MM.1S (cell line): ENCODE measurements around the gene ERCC6L2.

Experiments used
- DNase-seq: peaks from one replicate; pipeline ENCODE4 v3.0.0-alpha.2; 2015
- H2AFZ ChIP-seq: fragments of 300-600 bp; sonication (generic); 2 replicates; pipeline ENCODE4 v1.6.0; 2016; ENCODE audit warnings: antibody characterized with exemption, low read length
- H3F3A ChIP-seq: fragments of 300-600 bp; sonication (generic); 2 replicates; pipeline ENCODE4 v1.6.1; 2016; ENCODE audit warnings: mild to moderate bottlenecking, antibody characterized with exemption, low read length, moderate library complexity, mixed read lengths; ENCODE audit not compliant: insufficient read depth
- H3K27ac ChIP-seq: fragments of 300-600 bp; sonication (generic); 2 replicates; pipeline ENCODE4 v1.5.1; 2016; ENCODE audit warnings: mild to moderate bottlenecking, low read length
- H3K27me3 ChIP-seq: fragments of 300-600 bp; sonication (generic); replicated peaks from 2 replicates; pipeline ENCODE4 v1.6.0; 2016; ENCODE audit warnings: low read length; ENCODE audit not compliant: insufficient read depth
- H3K36me3 ChIP-seq: fragments of 300-600 bp; sonication (generic); replicated peaks from 2 replicates; pipeline ENCODE4 v1.6.1; 2016; ENCODE audit warnings: mild to moderate bottlenecking, low read length, mixed read lengths; ENCODE audit not compliant: insufficient read depth
- H3K4me1 ChIP-seq: fragments of 300-600 bp; sonication (generic); 2 replicates; pipeline ENCODE4 v1.6.1; 2016; ENCODE audit warnings: low read length, mixed read lengths
- H3K4me2 ChIP-seq: fragments of 300-600 bp; sonication (generic); 2 replicates; pipeline ENCODE4 v1.6.0; 2016; ENCODE audit warnings: low read depth, low read length
- H3K4me3 ChIP-seq: fragments of 300-600 bp; sonication (generic); 2 replicates; pipeline ENCODE4 v1.5.1; 2016; ENCODE audit warnings: low read length, mixed read lengths
- H3K79me2 ChIP-seq: fragments of 300-600 bp; sonication (generic); 2 replicates; pipeline ENCODE4 v1.6.1; 2016; ENCODE audit warnings: mixed run types, low read length, mixed read lengths
- H3K9ac ChIP-seq: fragments of 300-600 bp; sonication (generic); 2 replicates; pipeline ENCODE4 v1.6.1; 2016; ENCODE audit warnings: low read length, mixed read lengths
- H3K9me2 ChIP-seq: fragments of 300-600 bp; sonication (generic); replicated peaks from 2 replicates; pipeline ENCODE4 v1.6.1; 2016; ENCODE audit warnings: mild to moderate bottlenecking, low read length, mixed read lengths; ENCODE audit not compliant: insufficient read depth
- H3K9me3 ChIP-seq: fragments of 300-600 bp; sonication (generic); replicated peaks from 2 replicates; pipeline ENCODE4 v1.6.1; 2016; ENCODE audit warnings: mild to moderate bottlenecking, low read length, mixed read lengths; ENCODE audit not compliant: insufficient read depth
- H4K20me1 ChIP-seq: fragments of 300-600 bp; sonication (generic); 2 replicates; pipeline ENCODE4 v1.6.1; 2016; ENCODE audit warnings: mild to moderate bottlenecking, low read length, moderate library complexity, mixed read lengths; ENCODE audit not compliant: insufficient read depth
- EZH2 ChIP-seq: fragments of 300-600 bp; sonication (generic); optimal IDR thresholded peaks from 2 replicates; pipeline ENCODE3; 2017; ENCODE audit warnings: low read depth, mild to moderate bottlenecking, antibody characterized with exemption, low read length, mixed read lengths
- EZH2phosphoT487 ChIP-seq: fragments of 300-600 bp; sonication (generic); IDR thresholded peaks from 2 replicates; pipeline ENCODE4 v1.6.1; 2018; ENCODE audit warnings: antibody characterized with exemption, low read length
- TF ChIP-seq, protein P1 (sequence below): fragments of 300-600 bp; sonication (generic); IDR thresholded peaks from 2 replicates; pipeline ENCODE4 v1.5.1; 2016; ENCODE audit warnings: antibody characterized with exemption, low read length, mixed read lengths

ERCC6L2 gene

DNA sequence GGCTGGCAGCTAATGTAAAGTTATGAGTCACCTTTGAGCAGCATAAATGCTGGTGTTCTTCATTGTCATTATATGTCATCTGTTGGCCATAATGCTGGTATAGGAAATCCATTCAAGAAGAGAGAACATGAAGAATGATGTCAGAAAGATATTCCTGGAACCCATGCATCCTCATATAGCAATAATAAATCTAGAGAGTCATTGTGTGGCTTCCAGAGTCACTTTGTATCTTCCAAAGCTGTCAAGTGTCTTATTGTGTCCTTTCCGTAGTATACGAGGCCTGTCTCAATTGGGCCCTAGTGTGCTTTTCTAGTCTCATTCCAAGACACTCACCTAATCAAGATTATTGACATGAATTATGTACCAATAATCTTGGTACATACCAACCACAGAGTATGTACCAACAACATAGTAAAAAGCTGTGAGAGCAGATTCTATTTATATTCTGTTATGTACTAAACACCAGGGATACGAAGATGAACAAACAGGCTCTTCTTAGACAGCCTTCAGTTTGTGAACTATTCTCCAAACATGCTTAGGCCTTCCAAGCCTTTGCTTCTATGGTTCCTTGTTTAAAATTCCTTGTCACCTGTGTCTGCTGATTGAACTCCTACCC is 110.1 kb downstream of the ERCC6L2 start:
- Histone ChIP-seq H3K9me3 (no peaks in the 10 kb centered on the region), H3K27me3 (no peaks in the 10 kb centered on the region), H3K9me2 (no peaks in the 10 kb centered on the region), H3K27ac (no peak overlapping the region), H3K4me1 (no peaks in the 10 kb centered on the region), H3K4me2 (no peak overlapping the region), H4K20me1 (no peaks in the 10 kb centered on the region), H2AFZ (no peak overlapping the region), H3K79me2 (no peaks in the 10 kb centered on the region), H3K9ac (no peak overlapping the region), H3F3A (no peaks in the 10 kb centered on the region), H3K4me3 (no peak overlapping the region), H3K36me3 (no peaks in the 10 kb centered on the region)
- DNase-seq = no peak
- TF ChIP-seq EZH2phosphoT487 (no peak), EZH2 (no peak)

DNA sequence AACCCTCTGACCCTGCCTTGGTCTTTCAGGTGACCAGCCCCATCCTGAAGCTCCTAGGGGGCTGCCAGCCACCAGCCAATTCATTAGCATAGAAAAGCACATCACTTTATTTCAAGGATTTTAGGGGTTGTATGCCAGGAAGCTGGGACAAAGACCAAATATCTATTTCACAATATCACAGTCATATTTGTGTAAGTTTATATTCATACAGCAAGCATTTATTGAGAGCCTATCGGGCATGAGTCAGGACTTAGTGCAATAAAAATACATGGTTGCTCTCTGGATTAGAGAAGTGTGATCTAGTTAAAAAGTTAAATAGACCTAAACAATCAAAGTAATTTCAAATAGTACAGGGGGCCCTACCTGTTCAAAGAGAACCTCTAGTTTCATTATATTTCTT is 113.8 kb downstream of the ERCC6L2 start:
- DNase-seq = no peak
- Histone ChIP-seq H3K4me2 (no peak overlapping the region), H3K9me3 (no peaks in the 10 kb centered on the region), H3F3A (no peaks in the 10 kb centered on the region), H3K27me3 (no peaks in the 10 kb centered on the region), H3K9ac (no peak overlapping the region), H3K79me2 (no peaks in the 10 kb centered on the region), H3K27ac (no peak overlapping the region), H2AFZ (no peak overlapping the region), H3K4me1 (no peaks in the 10 kb centered on the region), H4K20me1 (no peaks in the 10 kb centered on the region), H3K36me3 (no peaks in the 10 kb centered on the region), H3K9me2 (no peaks in the 10 kb centered on the region), H3K4me3 (no peak overlapping the region)
- TF ChIP-seq, protein P1, sequence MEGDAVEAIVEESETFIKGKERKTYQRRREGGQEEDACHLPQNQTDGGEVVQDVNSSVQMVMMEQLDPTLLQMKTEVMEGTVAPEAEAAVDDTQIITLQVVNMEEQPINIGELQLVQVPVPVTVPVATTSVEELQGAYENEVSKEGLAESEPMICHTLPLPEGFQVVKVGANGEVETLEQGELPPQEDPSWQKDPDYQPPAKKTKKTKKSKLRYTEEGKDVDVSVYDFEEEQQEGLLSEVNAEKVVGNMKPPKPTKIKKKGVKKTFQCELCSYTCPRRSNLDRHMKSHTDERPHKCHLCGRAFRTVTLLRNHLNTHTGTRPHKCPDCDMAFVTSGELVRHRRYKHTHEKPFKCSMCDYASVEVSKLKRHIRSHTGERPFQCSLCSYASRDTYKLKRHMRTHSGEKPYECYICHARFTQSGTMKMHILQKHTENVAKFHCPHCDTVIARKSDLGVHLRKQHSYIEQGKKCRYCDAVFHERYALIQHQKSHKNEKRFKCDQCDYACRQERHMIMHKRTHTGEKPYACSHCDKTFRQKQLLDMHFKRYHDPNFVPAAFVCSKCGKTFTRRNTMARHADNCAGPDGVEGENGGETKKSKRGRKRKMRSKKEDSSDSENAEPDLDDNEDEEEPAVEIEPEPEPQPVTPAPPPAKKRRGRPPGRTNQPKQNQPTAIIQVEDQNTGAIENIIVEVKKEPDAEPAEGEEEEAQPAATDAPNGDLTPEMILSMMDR = no peak
- TF ChIP-seq EZH2phosphoT487 = no peak
- TF ChIP-seq EZH2 = no peak

DNA sequence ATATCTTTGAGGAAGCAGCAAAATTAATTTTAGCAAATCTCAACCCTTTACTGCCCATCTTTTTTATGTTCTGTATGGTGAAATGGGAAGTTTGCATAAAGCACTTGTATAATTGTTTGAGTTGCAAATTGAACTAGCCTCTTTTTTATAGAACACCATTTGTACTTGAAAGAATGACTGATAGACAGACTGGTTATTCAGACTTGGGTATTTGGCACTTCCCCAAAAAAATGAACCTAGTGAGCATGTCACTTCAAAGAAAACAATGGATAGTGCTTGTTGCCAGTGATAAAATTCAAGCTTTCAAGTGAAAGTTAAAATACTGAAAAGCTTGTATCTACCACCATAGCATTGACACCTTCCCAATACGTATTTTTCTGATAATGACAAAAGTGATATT is 115.8 kb downstream of the ERCC6L2 start:
- Histone ChIP-seq H3K27ac (no peak overlapping the region), H3K4me2 (no peak overlapping the region), H4K20me1 (no peaks in the 10 kb centered on the region), H3K4me3 (no peak overlapping the region), H3K4me1 (no peaks in the 10 kb centered on the region), H3K9ac (no peak overlapping the region), H3K27me3 (no peaks in the 10 kb centered on the region), H3K79me2 (no peaks in the 10 kb centered on the region), H3F3A (no peaks in the 10 kb centered on the region), H3K9me2 (no peaks in the 10 kb centered on the region), H3K36me3 (no peaks in the 10 kb centered on the region), H2AFZ (no peak overlapping the region), H3K9me3 (no peaks in the 10 kb centered on the region)
- TF ChIP-seq, protein P1 = no peak
- TF ChIP-seq EZH2phosphoT487 = no peak
- TF ChIP-seq EZH2 = no peak
- no peak for DNase-seq

DNA sequence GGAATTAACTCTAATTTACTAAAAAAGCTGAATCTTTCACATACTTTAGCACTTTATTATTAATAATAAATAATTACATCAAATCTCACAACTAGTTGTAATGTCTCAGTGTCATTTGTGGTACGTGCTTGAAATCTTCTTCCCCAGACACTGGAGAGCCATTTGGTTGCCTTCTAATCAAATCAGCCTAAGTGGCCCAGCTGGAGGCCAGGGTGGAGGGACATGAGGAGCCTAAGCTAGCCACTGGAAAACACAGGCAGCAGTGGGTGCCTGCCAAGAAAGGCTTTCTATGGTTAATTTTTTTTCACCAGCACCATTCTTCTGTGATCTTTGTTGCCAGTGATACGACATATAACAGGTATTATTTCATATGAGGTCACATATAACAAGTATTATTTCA is 117.0 kb downstream of the ERCC6L2 start:
- TF ChIP-seq, protein P1 = no peak
- TF ChIP-seq EZH2phosphoT487 (no peak), EZH2 (no peak)
- no peak overlapping the region for H2AFZ ChIP-seq
- no peaks in the 10 kb centered on the region for H3K4me1 ChIP-seq
- no peaks in the 10 kb centered on the region for H3K9me2 ChIP-seq
- no peaks in the 10 kb centered on the region for H3K79me2 ChIP-seq
- H3F3A ChIP-seq = no peaks in the 10 kb centered on the region
- no peak for DNase-seq
- no peak overlapping the region for H3K4me3 ChIP-seq
- H3K9me3 ChIP-seq = no peaks in the 10 kb centered on the region
- no peaks in the 10 kb centered on the region for H4K20me1 ChIP-seq
- H3K27me3 ChIP-seq = no peaks in the 10 kb centered on the region
- H3K27ac ChIP-seq = no peak overlapping the region
- H3K4me2 ChIP-seq = no peak overlapping the region
- H3K9ac ChIP-seq = no peak overlapping the region
- H3K36me3 ChIP-seq = no peaks in the 10 kb centered on the region
